ENCODE measurements around the gene EFCAB6.

Gene EFCAB6

GRCh38 chr22:43844560-43845545 is 32.7 kb upstream of the EFCAB6 start:
- H3K4me1 Mint-ChIP-seq, result peaks cover 27% of the 10 kb centered on the region
- no peaks in the 10 kb centered on the region for H3K9me3 Mint-ChIP-seq
- H3K27ac Mint-ChIP-seq, result no peak overlapping the region
- H3K4me3 Mint-ChIP-seq, result no peak overlapping the region
- DNase-seq, result no peak
- TF ChIP-seq CTCF (IDR thresholded peaks at IDR 0.05), result no peak
- peaks cover 4% of the 10 kb centered on the region for H3K27me3 Mint-ChIP-seq (ENCODE audit: low read depth, poor library complexity)
- no peaks in the 10 kb centered on the region for H3K36me3 Mint-ChIP-seq (ENCODE audit: low read depth)

- Mint-ChIP-seq H3K27me3 (ENCODE audit: low read depth, poor library complexity) (peaks cover 3% of the 10 kb centered on the region), H3K4me1 (peaks cover 21% of the 10 kb centered on the region), H3K9me3 (no peaks in the 10 kb centered on the region), H3K36me3 (ENCODE audit: low read depth) (no peaks in the 10 kb centered on the region), H3K27ac (no peak overlapping the region), H3K4me3 (no peak overlapping the region)
- no peak for TF ChIP-seq CTCF (IDR thresholded peaks at IDR 0.05)
- no peak for DNase-seq
Observed at GRCh38 chr22:43843783-43844530, 31.9 kb upstream of the EFCAB6 start.

- no peak for TF ChIP-seq CTCF (IDR thresholded peaks at IDR 0.05)
- no peaks in the 10 kb centered on the region for H3K27me3 Mint-ChIP-seq (ENCODE audit: low read depth, poor library complexity)
- no peaks in the 10 kb centered on the region for H3K9me3 Mint-ChIP-seq
- H3K4me1 Mint-ChIP-seq, result peaks cover 7% of the 10 kb centered on the region
- H3K27ac Mint-ChIP-seq, result no peak overlapping the region
- DNase-seq, result no peak
- no peaks in the 10 kb centered on the region for H3K36me3 Mint-ChIP-seq (ENCODE audit: low read depth)
- no peak overlapping the region for H3K4me3 Mint-ChIP-seq
Observed at GRCh38 chr22:43841742-43842141, 29.6 kb upstream of the EFCAB6 start.

GRCh38 chr22:43840851-43841250 is 28.7 kb upstream of the EFCAB6 start:
- H3K27ac Mint-ChIP-seq, result no peak overlapping the region
- H3K36me3 Mint-ChIP-seq (ENCODE audit: low read depth), result no peaks in the 10 kb centered on the region

GRCh38 chr22:43840431-43840830 is 28.3 kb upstream of the EFCAB6 start:
- H3K27me3 Mint-ChIP-seq (ENCODE audit: low read depth, poor library complexity), result no peaks in the 10 kb centered on the region

More at GRCh38 chr22:43840851-43841250, 28.7 kb upstream of the EFCAB6 start:
- H3K27me3 Mint-ChIP-seq (ENCODE audit: low read depth, poor library complexity), result no peaks in the 10 kb centered on the region
- no peak overlapping the region for H3K4me3 Mint-ChIP-seq
- H3K9me3 Mint-ChIP-seq, result no peaks in the 10 kb centered on the region
- peaks cover under 1% of the 10 kb centered on the region for H3K4me1 Mint-ChIP-seq
- no peak for TF ChIP-seq CTCF (IDR thresholded peaks at IDR 0.05)
- no peak for DNase-seq

More at GRCh38 chr22:43840431-43840830, 28.3 kb upstream of the EFCAB6 start:
- Mint-ChIP-seq H3K36me3 (ENCODE audit: low read depth) (peaks cover 3% of the 10 kb centered on the region), H3K9me3 (no peaks in the 10 kb centered on the region), H3K27ac (no peak overlapping the region), H3K4me3 (no peak overlapping the region), H3K4me1 (peaks cover 4% of the 10 kb centered on the region)
- no peak for TF ChIP-seq CTCF (IDR thresholded peaks at IDR 0.05)
- no peak for DNase-seq

Measured in nephron progenitor cell (in vitro differentiated cells).